ENCODE measurements around the gene BLTP1. TPM values are rescaled to one million over a fixed set of nuclear protein-coding genes. Genes with fewer than 3 reads are reported as not detected.
"Not testable (repeated sequence)": the region's sequence is repeated elsewhere in the genome, so short reads cannot be mapped to it uniquely, and the experiment has no call there.

Gene BLTP1, protein sequence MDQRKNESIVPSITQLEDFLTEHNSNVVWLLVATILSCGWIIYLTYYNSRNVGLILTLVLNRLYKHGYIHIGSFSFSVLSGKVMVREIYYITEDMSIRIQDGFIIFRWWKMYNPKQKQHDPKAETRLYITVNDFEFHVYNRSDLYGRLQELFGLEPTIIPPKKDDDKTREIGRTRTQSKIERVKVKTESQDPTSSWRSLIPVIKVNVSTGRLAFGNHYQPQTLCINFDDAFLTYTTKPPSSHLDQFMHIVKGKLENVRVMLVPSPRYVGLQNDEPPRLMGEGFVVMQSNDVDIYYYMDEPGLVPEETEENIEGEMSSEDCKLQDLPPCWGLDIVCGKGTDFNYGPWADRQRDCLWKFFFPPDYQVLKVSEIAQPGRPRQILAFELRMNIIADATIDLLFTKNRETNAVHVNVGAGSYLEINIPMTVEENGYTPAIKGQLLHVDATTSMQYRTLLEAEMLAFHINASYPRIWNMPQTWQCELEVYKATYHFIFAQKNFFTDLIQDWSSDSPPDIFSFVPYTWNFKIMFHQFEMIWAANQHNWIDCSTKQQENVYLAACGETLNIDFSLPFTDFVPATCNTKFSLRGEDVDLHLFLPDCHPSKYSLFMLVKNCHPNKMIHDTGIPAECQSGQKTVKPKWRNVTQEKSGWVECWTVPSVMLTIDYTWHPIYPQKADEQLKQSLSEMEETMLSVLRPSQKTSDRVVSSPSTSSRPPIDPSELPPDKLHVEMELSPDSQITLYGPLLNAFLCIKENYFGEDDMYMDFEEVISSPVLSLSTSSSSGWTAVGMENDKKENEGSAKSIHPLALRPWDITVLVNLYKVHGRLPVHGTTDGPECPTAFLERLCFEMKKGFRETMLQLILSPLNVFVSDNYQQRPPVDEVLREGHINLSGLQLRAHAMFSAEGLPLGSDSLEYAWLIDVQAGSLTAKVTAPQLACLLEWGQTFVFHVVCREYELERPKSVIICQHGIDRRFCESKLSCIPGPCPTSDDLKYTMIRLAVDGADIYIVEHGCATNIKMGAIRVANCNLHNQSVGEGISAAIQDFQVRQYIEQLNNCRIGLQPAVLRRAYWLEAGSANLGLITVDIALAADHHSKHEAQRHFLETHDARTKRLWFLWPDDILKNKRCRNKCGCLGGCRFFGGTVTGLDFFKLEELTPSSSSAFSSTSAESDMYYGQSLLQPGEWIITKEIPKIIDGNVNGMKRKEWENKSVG (N-terminal part only)
- 38.4 TPM for total RNA-seq
- long read RNA-seq, partial matches to known transcripts: 11 of 15 reads
- long read RNA-seq, other reads (novel, unspliced or antisense): 4 of 15 reads

DNA sequence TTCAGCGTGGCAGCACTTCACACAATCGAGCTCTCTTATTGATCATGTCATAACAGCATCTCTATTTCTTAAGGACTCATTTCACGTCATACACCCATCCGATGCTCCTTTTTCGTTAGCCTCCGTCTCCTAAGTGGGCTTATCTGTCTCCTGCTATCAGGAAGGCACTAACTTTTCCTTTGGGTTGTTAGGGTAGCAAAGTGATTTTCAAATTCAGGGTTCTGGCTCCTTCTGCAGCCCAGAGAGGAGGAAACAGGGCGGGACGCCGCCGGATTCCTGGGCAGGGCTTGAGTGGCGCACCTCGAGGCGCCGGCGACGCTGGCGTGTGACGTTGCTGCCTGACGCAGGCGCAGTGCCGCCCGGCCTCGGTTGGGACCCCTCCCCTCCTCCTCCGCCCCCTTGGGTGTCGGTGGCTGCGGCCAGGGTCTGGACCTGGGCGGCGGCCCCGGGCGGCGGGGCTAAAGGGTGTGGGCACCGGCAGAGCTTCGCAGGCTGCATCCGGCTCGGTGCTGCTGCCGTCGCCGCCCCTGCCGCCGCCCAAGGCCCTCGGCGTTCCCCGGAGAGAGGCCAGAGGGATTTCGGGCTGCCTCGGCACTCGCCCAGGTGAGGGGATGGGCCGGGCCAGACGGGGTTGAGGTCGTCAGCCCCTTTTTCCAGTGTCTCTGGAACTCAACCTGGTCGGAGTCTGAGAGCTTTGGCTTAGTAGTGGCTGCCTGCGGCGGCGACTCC lies at the start of gene BLTP1:
Gene BLTP1 (plus strand): TSS at position 350 of the 729 bp plus-strand sequence. CDS start 18,317 bp downstream, outside the sequence.
- intact Hi-C loops (cut with DNase I): loop anchor here (5.0 kb wide), 1 partner anchor 155 kb away; no protein-coding TSS in a partner anchor
- peak; percentile 97 for DNase-seq (ENCODE audit: low spot score)

DNA sequence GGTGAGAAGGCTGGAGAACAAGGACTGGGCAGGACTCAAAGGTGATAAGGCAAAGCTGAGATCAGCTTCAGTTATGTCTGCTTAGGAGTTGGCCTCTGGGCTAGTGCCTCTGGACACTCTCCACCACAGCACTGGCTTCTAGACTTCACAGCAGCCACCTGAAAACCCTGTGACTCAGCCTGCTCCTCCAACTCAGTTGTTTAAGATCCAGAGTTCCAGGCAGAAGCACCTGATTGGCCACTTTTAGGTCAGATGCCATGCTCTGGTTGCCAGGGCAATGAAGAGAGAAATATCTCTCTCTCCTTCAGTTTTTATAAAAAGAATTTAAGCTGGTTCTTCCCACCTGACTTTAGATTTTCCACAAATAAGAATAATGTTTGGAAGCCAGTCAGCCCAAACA lies 47.9 kb upstream of the BLTP1 start:
- intact Hi-C loops (cut with DNase I): no loop called here
- DNase-seq (ENCODE audit: low spot score): no peak

DNA sequence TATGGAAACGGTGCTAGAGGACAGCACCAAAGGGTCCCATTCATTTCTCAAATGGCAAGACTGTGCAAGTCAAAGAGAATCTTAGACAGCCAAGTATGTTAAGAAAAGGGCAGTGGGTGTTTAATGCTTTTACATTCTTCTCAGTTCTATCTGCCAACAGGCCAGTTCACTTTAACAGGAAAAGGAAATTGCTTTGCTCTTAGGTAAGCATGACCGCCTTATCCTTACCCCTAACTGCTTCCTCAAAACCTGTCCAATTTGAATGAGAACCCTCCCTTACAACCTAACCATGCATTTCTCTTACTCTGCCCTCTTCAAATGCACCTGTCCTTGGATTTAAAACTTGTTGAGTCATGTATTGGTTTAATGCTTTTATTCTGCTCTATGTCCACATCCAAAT lies 44.5 kb upstream of the BLTP1 start:
- DNase-seq (ENCODE audit: low spot score): no peak
- intact Hi-C loops (cut with DNase I): loop anchor here (2.0 kb wide), 1 partner anchor 69 kb away; no protein-coding TSS in a partner anchor

DNA sequence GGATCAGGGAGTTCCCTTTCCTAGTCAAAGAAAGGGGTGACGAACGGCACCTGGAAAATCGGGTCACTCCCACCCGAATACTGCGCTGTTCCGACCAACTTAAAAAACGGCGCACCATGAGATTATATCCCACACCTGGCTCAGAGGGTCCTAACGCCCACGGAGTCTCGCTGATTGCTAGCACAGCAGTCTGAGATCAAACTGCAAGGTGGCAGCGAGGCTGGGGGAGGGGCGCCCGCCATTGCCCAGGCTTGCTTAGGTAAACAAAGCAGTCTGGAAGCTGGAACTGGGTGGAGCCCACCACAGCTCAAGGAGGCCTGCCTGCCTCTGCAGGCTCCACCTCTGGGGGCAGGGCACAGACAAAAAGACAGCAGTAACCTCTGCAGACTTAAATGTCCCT lies 41.8 kb upstream of the BLTP1 start:
- DNase-seq (ENCODE audit: low spot score); intact Hi-C loops (cut with DNase I): not testable (repeated sequence)

DNA sequence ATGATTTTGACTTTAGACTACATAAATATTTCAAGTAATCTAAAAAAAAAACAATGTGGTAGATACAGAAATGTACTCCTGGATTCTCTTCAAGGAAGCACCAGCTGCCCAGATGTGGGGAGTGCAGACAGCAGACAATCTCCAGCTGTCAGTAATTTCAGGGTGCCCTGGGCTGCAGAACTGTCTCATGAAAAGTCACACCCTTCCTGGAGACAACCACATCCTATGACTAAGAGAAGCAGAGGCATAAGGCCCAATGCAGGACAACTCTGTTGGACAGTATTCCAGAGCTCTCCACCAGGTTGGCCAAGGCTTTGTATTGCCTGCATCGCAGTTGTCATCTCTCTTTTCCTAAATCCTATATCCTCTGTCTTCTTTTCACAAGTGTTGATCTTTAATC lies 34.4 kb upstream of the BLTP1 start:
- intact Hi-C loops (cut with DNase I): no loop called here
- DNase-seq (ENCODE audit: low spot score): no peak

DNA sequence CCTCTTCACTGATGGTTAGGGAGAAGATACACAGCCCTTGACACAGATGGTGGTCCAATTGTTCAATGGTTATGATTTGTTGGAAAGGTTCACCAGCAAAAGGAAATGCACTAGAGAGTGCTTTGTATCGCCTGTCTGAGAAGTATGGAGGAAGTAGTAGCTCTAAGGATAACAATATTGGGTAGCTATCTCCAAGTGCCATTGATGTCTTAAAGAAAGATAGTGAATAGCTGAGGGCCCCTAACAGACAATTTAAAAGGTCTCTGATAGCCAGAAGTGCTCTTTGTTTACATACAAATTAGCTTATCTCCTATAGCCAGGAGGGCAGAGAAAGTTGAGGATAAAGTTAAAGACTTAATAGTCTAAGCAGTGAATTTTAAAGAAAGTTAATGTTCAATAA lies 33.9 kb upstream of the BLTP1 start:
- intact Hi-C loops (cut with DNase I): no loop called here

DNA sequence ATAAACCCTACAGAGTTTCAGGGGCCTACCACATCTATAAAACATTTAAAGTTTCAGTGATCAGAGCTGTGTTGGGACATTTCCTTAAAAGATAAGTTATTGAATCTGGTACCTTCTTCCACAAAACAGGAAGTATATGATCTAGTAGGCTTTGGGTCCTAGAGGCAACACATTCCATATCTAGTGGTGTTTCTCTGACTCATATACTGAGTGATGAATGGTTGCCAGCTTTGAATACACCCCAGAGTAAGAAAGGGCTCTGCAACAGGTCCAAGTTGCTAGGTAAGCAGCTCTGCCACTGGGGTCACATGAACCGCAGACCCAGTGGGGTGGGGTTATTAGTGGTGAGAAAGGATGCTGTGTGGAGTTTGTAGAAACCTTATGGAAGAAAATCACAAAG lies 32.4 kb upstream of the BLTP1 start:
- intact Hi-C loops (cut with DNase I): no loop called here
- DNase-seq (ENCODE audit: low spot score): no peak

More for the DNA sequence above, 33.9 kb upstream of the BLTP1 start:
- no peak for DNase-seq (ENCODE audit: low spot score)

DNA sequence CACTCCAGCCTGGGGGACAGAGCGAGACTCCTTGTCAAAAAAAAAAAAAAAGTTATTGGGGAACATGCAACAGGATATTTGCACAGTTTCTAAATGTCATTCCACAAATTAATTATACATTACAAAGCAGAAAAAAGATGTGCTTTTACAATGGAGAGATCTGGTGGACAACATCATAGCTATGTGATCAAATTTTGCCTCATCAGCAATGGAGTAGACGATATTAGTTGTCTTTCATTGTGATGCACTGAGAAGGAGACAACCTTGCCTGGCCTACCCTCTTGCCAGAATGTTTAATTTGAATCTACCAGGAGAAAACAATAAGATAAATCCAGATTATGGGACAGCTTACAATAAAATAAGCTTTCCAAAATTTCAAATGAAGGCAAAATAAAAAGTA lies 30.5 kb upstream of the BLTP1 start:
- no peak for DNase-seq (ENCODE audit: low spot score)
- intact Hi-C loops (cut with DNase I): no loop called here

DNA sequence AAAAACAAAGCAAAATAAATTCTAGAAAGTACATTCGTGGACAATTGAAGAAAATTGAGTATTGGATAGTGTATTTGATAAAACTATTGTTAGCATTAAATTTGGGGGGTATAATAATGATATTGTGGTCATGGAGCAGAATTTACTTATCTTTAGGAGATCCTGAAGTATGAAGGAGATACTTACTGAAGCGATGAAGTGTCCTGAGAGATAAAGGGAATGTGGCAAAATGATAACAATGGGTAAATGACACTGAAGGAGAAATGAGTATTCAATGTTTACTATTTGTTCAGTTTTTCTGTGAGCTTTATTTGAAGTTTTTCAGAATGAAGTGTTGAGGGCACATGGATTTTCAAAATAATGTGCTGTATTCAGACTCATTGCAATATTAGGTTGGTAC lies 30.0 kb upstream of the BLTP1 start:
- intact Hi-C loops (cut with DNase I): no loop called here
- no peak for DNase-seq (ENCODE audit: low spot score)

DNA sequence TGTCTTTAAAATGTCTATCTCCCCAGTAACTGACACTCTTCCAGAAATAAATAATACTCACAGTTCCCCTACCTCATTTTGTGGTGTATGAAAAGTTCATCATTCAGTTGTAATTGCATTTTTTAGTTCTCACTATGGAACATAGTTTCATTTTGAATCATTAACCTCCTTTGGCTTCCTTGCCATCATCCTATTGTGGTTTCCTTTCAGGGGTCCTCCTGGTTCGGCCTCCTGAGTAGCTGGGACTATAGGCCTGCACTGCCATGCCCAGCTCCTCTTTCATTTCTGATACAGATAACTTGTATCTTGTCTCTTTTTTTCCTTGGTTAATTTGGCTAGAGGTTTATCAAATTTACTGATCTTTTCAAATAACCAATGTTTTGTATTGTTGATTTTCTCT lies 23.1 kb upstream of the BLTP1 start:
- no peak for DNase-seq (ENCODE audit: low spot score)

DNA sequence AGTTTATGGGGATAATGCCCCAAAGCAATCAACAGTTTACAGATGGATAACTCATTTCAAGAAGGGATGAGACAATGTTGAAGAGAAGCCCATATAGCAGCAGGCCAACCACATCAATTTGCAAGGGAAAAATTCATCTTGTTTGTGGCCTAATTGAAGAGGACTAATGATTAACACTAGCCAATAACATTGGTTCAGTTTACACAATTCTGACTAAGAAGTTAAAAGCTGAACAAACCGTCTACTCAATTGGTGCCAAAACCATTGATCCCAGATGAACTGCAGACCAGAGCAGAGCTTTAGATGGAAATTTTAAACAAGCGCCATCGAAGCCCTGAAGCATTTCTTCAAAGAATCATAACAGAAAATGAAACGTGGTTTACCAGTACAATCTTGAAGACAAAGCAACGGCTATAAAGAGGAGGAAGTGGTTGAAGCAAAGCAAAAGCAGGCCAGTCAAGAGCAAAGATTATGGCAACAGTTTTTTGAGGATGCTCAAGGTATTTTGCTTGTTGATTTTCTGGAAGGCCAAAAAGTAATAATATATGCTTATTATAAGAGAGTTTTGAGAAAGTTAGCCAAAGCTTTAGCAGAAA lies 20.5 kb upstream of the BLTP1 start:
- DNase-seq (ENCODE audit: low spot score): no peak
- intact Hi-C loops (cut with DNase I): no loop called here

More for the DNA sequence above, 23.1 kb upstream of the BLTP1 start:
- intact Hi-C loops (cut with DNase I): no loop called here

DNA sequence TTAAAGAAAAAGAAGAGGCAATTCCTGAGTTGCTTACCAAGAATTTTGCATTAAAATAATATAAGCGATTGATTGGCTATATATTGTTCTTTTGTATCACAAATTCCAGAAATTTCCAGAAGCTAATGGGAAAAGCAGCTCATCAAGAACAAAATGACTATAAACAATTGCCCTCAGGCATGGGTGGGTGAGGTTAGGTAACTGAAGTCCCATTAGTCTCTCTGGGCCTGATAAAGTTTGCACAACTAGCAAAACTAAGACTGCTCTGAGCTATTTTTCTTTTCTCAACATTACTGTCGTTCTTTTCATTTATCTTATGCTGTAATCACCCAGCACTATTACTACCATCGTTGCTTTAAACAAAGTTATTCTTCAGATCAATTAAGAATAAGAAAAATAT lies 19.2 kb upstream of the BLTP1 start:
- intact Hi-C loops (cut with DNase I): no loop called here
- no peak for DNase-seq (ENCODE audit: low spot score)

DNA sequence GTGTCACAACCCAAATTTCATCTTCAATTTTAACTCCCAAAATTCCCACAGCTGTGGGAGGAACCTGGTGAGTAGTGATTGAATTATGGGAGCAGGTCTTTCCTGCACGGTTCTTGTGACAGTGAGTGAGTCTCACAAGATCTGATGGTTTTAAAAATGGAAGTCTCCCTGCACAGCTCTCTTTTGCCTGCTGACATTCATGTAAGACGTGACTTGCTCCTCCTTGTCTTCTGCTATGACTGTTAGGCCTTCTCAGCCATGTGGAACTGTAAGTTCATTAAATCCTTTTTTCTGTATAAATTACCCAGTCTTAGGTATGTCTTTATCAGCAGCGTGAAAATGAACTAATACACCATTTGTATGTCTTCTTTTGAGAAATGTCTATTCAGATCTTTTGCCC lies 13.0 kb upstream of the BLTP1 start:
- DNase-seq (ENCODE audit: low spot score): no peak
- intact Hi-C loops (cut with DNase I): no loop called here

DNA sequence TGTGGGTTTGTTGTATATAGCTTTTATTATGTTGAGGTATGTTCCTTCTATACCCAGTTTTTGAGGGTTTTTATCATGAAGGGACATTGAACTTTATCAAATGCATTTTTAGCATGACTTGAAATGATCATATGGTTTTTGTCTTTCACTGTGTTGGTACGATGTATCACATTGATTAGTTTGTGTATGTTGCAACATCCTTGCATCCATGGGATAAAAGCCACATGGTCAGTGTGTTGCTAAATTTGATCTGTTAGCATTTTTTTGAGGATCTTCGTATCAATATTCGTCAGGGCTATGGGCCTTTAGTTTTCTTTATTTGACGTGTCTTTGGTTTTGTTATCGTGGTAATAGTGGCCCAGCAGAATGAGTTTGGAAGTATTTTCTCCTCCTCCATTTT lies 11.3 kb upstream of the BLTP1 start:
- intact Hi-C loops (cut with DNase I): no loop called here
- no peak for DNase-seq (ENCODE audit: low spot score)

DNA sequence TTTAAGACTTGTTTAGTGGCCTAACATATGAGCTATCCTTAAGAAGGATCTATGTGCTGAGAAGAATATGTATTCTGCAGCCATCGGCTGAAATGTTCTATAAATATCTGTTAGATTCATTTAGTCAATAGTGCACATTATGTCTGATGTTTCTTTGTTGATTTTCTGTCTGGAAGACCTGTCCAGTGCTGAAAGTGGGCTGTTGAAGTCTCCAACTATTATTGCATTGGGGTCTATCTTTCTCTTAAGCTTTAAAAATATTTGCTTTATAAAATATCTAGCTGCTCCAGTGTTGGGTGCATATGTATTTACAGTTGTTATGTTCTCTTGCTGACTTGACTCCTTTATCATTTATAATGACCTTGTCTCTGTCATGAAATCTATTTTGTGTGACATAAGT lies 9.4 kb upstream of the BLTP1 start:
- intact Hi-C loops (cut with DNase I): no loop called here
- DNase-seq (ENCODE audit: low spot score): no peak

DNA sequence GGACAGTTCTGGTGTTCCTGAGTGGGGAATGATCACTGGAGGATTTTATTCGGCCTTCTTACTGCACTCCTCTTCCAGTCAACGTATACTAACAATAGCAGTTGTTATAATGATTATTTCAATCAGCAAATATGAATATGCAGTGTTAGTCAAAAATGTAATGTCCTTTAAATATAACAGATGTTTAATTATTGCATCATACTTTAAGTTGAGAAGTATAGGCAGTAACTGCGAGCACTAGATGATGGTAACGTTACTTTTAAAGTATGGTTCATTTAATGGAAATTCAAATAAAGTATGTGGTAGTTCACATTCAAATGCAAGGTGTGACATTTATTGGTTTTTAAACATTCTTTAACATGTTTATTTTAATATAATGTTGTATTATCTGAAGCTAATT lies 5.5 kb upstream of the BLTP1 start:
- DNase-seq (ENCODE audit: low spot score): no peak

DNA sequence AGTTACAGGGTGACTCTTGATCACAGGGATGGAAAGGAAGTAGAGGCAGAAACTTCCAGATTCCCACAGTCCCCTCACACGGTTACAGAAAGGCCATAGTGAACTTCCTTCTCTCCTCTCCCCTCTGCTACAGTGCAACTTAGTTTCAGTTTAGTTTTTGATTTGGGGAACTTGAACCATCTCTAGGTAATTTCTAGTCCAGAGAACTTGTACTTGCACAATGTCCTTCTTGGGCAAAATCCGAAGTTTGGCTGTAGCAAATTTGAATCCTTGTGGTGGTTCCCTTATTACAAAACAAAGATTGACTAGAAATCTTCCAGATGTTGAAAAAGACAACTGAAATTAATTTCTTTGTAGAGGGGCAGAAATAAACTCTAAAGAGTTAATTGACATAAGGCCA lies 1.2 kb upstream of the BLTP1 start:
- DNase-seq (ENCODE audit: low spot score): no peak
- intact Hi-C loops (cut with DNase I): loop anchor here (5.0 kb wide), 1 partner anchor 154 kb away; no protein-coding TSS in a partner anchor

More for the DNA sequence above, 5.5 kb upstream of the BLTP1 start:
- intact Hi-C loops (cut with DNase I): no loop called here

DNA sequence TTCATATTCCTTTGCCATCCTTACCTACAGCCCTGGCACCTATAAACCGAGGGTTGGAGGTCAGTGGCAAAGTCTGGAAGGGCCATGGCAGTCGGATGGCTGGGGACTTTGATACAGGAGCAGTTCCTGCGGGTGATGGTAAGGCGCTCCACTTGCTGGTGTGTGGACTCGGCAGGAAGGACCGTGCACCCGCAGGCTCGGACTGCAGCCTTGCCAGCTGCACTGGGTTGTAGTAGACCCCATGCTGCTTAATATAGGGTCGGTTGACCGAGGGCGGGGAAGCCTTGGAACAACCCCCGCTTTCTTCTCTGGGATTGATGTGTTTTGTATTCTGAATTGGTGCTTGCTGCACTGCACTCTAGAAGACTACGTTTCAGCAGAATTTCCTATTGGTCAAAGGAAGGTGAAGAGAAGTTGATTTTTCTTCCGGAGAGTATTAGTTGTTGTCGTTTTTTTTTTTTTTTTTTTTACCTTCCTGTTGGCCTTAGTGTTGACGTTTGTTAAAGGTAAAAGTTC lies 638 bp downstream of the BLTP1 start:
- peak; percentile 80 for DNase-seq (ENCODE audit: low spot score)
- intact Hi-C loops (cut with DNase I): loop anchor here (5.0 kb wide), 1 partner anchor 155 kb away; no protein-coding TSS in a partner anchor

Data from cardiac septum (tissue), 1 donor.